Measurements from ENCODE around the gene ZNF74.
"Not testable (repeated sequence)": the region's sequence is repeated elsewhere in the genome, so short reads cannot be mapped to it uniquely, and the experiment has no call there.

Gene ZNF74

DNA sequence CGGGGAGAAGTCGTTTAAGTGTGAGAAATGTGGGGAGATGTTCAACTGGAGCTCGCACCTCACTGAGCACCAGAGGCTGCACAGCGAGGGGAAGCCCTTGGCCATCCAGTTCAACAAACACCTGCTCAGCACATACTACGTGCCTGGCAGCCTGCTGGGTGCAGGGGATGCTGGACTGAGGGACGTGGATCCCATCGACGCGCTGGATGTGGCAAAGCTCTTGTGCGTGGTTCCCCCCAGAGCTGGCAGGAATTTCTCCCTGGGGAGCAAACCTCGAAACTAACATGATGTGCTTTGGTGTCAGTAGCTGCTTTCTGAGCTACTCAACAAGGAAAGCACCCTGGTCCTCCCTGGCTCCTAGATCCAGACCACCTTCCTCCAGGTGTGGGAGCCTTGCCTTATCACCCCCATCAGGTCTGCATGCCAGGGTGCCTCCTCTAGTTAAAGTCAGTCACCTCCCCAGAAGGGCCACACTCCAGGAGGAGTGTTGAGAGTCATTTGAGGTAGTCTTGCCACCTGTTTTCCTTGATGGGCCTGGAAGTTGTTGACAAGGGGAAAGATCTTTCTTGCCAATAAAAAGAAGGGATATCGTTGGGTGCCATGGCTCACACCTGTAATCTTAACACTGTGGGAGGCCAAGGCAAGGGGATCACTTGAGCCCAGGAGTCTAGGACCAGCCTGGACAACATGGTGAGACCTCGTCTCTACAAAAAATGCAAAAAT, 12.9 kb downstream of the ZNF74 start:
- peaks cover 0 to 52% (median 37%) of the 10 kb centered on the region in 5 donors for H3K36me3 ChIP-seq (ENCODE audit: control insufficient read depth in 5 of 5, insufficient read depth in 5 of 5, low read length in 5 of 5)
- H3K9ac ChIP-seq (ENCODE audit: low read length in 5 of 5), result no peak overlapping the region
- no peaks in the 10 kb centered on the region for H3K9me3 ChIP-seq (ENCODE audit: control insufficient read depth in 5 of 5, low read length in 5 of 5)
- no peaks in the 10 kb centered on the region for H3K27me3 ChIP-seq (ENCODE audit: control insufficient read depth in 5 of 5, insufficient read depth in 4 of 5, low read length in 5 of 5)
- H3K4me3 ChIP-seq (ENCODE audit: low read depth in 1 of 5, low read length in 5 of 5), result no peak overlapping the region
- H3K27ac ChIP-seq (ENCODE audit: low read depth, low read length), result no peak overlapping the region
- H3K4me1 ChIP-seq (ENCODE audit: control insufficient read depth in 5 of 5, insufficient read depth in 5 of 5, low read length in 5 of 5), result no peaks in the 10 kb centered on the region

DNA sequence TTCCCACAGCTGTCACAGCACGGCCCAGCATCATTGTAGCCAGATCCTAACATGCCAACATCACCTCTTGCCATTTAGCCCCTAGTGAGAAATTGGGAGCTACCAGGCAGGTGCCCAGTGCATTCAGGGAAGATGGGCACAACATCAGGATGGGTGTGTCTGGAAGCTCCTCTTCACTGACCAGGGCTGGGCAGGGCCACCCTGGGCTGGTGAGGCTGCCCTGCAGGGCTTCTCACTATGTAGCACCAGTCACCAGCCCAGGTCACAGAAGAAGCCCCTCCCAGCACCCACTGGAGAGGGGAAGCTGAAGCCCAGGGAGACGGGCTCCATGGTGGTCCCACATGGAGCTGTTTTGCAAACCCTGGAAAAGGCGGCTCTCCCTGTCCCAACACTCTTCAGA, 13.9 kb downstream of the ZNF74 start:
- H3K36me3 ChIP-seq (ENCODE audit: control insufficient read depth in 5 of 5, insufficient read depth in 5 of 5, low read length in 5 of 5), result peaks cover 0 to 49% (median 36%) of the 10 kb centered on the region in 5 donors
- no peak overlapping the region for H3K27ac ChIP-seq (ENCODE audit: low read depth, low read length)
- H3K9ac ChIP-seq (ENCODE audit: low read length in 5 of 5), result no peak overlapping the region
- H3K9me3 ChIP-seq (ENCODE audit: control insufficient read depth in 5 of 5, low read length in 5 of 5), result no peaks in the 10 kb centered on the region
- no peaks in the 10 kb centered on the region for H3K4me1 ChIP-seq (ENCODE audit: control insufficient read depth in 5 of 5, insufficient read depth in 5 of 5, low read length in 5 of 5)
- no peaks in the 10 kb centered on the region for H3K27me3 ChIP-seq (ENCODE audit: control insufficient read depth in 5 of 5, insufficient read depth in 4 of 5, low read length in 5 of 5)
- H3K4me3 ChIP-seq (ENCODE audit: low read depth in 1 of 5, low read length in 5 of 5), result no peak overlapping the region

DNA sequence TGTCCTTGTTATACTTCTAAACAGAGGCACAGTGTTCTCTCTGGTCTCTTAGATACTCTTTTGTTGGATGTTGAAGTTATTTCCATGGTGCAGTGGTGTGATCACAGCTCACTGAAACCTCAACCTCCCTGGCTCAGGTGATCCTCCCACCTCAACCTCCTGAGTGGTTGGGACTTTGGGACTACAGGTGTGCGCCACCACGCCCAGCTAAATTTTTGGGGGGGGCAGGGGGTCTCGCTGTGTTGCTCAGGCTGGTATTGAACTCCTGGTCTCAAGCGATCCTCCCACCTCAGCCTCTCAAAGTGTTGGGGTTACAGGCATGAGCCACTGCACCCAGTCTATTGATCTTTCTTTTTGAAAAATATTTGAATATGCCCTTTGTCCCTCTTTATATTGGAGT, 14.9 kb downstream of the ZNF74 start:
- Histone ChIP-seq H3K4me3 (ENCODE audit: low read depth in 1 of 5, low read length in 5 of 5) (no peak overlapping the region), H3K27ac (ENCODE audit: low read depth, low read length) (no peak overlapping the region), H3K36me3 (ENCODE audit: control insufficient read depth in 5 of 5, insufficient read depth in 5 of 5, low read length in 5 of 5) (peaks cover 0 to 39% (median 26%) of the 10 kb centered on the region in 5 donors), H3K4me1 (ENCODE audit: control insufficient read depth in 5 of 5, insufficient read depth in 5 of 5, low read length in 5 of 5) (no peaks in the 10 kb centered on the region), H3K27me3 (ENCODE audit: control insufficient read depth in 5 of 5, insufficient read depth in 4 of 5, low read length in 5 of 5) (no peaks in the 10 kb centered on the region), H3K9me3 (ENCODE audit: control insufficient read depth in 5 of 5, low read length in 5 of 5) (no peaks in the 10 kb centered on the region), H3K9ac (ENCODE audit: low read length in 5 of 5) (no peak overlapping the region)

DNA sequence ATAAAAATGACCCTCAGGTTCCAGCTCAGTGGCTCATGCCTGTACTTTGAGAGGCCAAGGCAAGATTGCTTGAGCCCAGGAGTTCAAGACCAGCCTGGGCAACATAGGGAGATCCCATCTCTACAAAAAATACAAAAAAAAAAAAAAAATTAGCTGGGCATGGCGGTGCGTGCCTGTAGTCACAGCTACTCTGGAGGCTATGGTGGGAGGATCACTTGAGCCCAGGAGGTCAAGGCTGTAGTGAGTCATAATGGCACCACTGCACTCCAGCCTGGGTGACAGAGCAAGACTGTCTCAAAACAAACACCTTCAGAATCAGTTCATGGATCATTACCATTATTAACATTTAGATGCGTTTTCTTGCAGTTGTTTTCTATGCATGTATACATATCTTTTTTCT, 15.4 kb downstream of the ZNF74 start:
- H3K9me3 ChIP-seq (ENCODE audit: control insufficient read depth in 5 of 5, low read length in 5 of 5); H3K27me3 ChIP-seq (ENCODE audit: control insufficient read depth in 5 of 5, insufficient read depth in 4 of 5, low read length in 5 of 5); H3K4me3 ChIP-seq (ENCODE audit: low read depth in 1 of 5, low read length in 5 of 5): not testable (repeated sequence)

DNA sequence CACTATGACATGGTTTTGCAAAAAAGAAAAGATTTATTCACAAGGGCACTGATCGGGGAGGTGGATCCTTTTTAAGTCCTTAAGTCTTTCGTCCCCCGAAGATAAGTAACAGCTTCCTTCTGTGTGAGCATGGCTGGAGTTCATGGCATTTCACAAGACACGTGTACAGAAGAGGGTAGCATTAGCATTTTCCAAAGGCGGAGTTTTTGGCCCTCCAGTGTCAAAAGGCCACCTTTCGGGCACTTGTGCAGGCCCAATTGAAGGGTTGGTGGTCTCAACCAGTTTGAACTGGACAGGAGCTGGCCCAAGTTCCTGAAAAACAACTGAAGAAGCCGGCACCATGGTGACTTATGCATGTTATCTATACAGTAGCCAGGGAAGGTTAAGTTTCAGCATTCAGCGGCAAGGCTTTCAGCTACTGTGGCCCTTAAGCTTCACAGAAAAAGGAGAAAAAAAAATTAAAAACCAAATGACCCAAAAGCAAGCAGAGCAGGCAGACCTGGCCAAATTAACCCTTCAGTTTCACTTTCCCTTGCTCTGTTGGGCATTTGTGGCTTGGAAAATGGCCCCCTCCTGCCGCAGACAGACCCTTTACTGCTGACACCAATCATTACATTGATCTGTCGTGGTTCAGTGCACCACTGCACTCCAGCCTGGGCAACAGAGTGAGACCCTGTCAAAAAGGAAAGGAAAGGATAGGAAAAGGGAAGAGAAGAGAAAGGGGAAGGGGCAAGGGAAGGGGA, 18.7 kb downstream of the ZNF74 start:
- no peaks in the 10 kb centered on the region for H3K9me3 ChIP-seq (ENCODE audit: control insufficient read depth in 5 of 5, low read length in 5 of 5)
- H3K9ac ChIP-seq (ENCODE audit: low read length in 5 of 5), result no peak overlapping the region
- H3K4me1 ChIP-seq (ENCODE audit: control insufficient read depth in 5 of 5, insufficient read depth in 5 of 5, low read length in 5 of 5), result no peaks in the 10 kb centered on the region
- H3K4me3 ChIP-seq (ENCODE audit: low read depth in 1 of 5, low read length in 5 of 5), result no peak overlapping the region
- no peaks in the 10 kb centered on the region for H3K27me3 ChIP-seq (ENCODE audit: control insufficient read depth in 5 of 5, insufficient read depth in 4 of 5, low read length in 5 of 5)
- H3K36me3 ChIP-seq (ENCODE audit: control insufficient read depth in 5 of 5, insufficient read depth in 5 of 5, low read length in 5 of 5), result peaks cover 0 to 4% (median 2%) of the 10 kb centered on the region in 5 donors
- H3K27ac ChIP-seq (ENCODE audit: low read depth, low read length), result no peak overlapping the region

More for the DNA sequence above, 15.4 kb downstream of the ZNF74 start:
- H3K9ac ChIP-seq (ENCODE audit: low read length in 5 of 5); H3K27ac ChIP-seq (ENCODE audit: low read depth, low read length); H3K4me1 ChIP-seq (ENCODE audit: control insufficient read depth in 5 of 5, insufficient read depth in 5 of 5, low read length in 5 of 5): not testable (repeated sequence)
- peaks cover 0 to 34% (median 25%) of the 10 kb centered on the region in 5 donors for H3K36me3 ChIP-seq (ENCODE audit: control insufficient read depth in 5 of 5, insufficient read depth in 5 of 5, low read length in 5 of 5)

DNA sequence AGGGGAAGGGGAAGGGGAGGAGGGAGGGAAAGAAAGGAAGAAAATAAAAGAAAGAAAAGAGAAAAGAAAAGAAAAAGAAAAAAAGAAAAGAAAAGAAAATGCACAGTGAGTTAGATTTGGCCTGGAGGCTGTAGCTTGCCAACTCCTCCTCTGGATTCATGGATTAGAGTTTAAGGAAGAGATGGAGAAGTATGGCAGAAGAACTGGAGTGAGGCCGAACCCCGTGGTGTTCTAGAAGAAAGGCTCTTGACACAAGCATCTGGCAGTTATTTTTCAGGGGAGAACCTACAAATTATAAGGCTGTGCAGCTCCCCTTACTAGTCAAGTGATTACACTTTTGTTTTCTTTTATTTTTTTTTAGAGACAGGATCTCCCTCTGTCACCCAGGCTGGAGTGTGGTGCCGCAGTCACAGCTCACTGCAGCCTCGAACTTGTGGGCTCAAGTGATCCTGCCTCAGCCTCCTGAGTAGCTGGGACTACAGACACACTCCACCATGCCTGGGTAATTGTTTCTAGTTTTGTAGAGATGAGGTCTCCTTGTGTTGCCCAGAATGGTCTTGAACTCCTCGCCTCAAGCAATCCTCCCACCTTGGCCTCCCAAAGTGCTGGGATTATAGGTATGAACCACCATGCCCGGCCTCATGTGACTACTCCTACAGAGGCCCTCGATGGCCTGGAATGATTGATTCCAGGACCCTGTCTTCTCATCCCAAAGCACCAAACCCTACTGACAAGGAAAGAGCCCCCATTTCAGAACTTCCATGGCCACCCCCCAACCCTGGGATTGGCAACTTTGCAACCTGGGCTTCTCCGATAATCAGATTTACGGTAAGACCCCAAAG, 19.5 kb downstream of the ZNF74 start:
- Histone ChIP-seq H3K27me3 (ENCODE audit: control insufficient read depth in 5 of 5, insufficient read depth in 4 of 5, low read length in 5 of 5) (no peaks in the 10 kb centered on the region), H3K9ac (ENCODE audit: low read length in 5 of 5) (no peak overlapping the region), H3K9me3 (ENCODE audit: control insufficient read depth in 5 of 5, low read length in 5 of 5) (no peaks in the 10 kb centered on the region), H3K27ac (ENCODE audit: low read depth, low read length) (no peak overlapping the region), H3K4me1 (ENCODE audit: control insufficient read depth in 5 of 5, insufficient read depth in 5 of 5, low read length in 5 of 5) (peaks cover 0 to 3% (median 3%) of the 10 kb centered on the region in 5 donors), H3K4me3 (ENCODE audit: low read depth in 1 of 5, low read length in 5 of 5) (no peak overlapping the region), H3K36me3 (ENCODE audit: control insufficient read depth in 5 of 5, insufficient read depth in 5 of 5, low read length in 5 of 5) (no peaks in the 10 kb centered on the region)

DNA sequence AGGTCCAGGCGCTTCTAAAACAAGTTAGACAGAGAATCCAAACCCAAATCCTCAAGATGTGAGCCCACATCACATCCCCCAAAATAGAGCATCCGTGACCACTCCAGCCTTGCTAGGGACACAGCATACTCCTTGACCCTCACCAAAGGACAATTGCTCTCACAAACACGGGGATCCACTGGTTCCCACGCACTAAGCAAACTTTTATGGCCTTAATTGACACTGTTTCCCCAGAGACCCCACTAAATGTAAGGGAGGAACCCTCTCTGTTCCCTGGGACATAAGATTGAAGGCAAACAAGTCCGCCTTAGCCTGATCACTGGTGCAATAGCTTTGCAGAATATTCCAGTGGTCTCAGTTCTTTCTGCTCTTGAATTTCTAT, 20.1 kb downstream of the ZNF74 start:
- H3K9ac ChIP-seq (ENCODE audit: low read length in 5 of 5), result peak overlapping the region in 1 of 5 donors; percentile 35
- H3K9me3 ChIP-seq (ENCODE audit: control insufficient read depth in 5 of 5, low read length in 5 of 5), result no peaks in the 10 kb centered on the region
- no peaks in the 10 kb centered on the region for H3K27me3 ChIP-seq (ENCODE audit: control insufficient read depth in 5 of 5, insufficient read depth in 4 of 5, low read length in 5 of 5)
- no peaks in the 10 kb centered on the region for H3K36me3 ChIP-seq (ENCODE audit: control insufficient read depth in 5 of 5, insufficient read depth in 5 of 5, low read length in 5 of 5)
- H3K4me3 ChIP-seq (ENCODE audit: low read depth in 1 of 5, low read length in 5 of 5), result no peak overlapping the region
- H3K27ac ChIP-seq (ENCODE audit: low read depth, low read length), result no peak overlapping the region
- peaks cover 0 to 5% (median 4%) of the 10 kb centered on the region in 5 donors for H3K4me1 ChIP-seq (ENCODE audit: control insufficient read depth in 5 of 5, insufficient read depth in 5 of 5, low read length in 5 of 5)

DNA sequence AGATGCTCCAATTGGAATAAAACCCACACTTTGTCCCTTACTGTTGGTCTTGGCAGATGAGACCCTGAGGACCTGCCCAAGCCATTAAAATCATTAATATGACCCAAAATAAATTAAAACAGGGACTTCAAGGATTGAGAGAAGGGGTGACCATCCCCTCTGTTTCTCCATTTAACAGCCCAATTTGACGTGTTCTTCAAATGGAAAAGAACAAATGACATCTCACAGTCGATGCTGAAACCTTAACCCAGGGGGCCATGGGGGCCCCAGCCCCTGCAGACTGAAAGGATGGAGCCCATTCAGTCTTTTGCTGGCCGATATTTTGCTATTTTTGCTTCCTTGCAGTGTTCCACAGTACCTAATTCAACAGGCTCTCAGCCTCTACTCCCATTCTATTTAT, 20.5 kb downstream of the ZNF74 start:
- no peak overlapping the region for H3K4me3 ChIP-seq (ENCODE audit: low read depth in 1 of 5, low read length in 5 of 5)
- H3K27me3 ChIP-seq (ENCODE audit: control insufficient read depth in 5 of 5, insufficient read depth in 4 of 5, low read length in 5 of 5), result no peaks in the 10 kb centered on the region
- H3K27ac ChIP-seq (ENCODE audit: low read depth, low read length), result no peak overlapping the region
- H3K9me3 ChIP-seq (ENCODE audit: control insufficient read depth in 5 of 5, low read length in 5 of 5), result no peaks in the 10 kb centered on the region
- no peaks in the 10 kb centered on the region for H3K36me3 ChIP-seq (ENCODE audit: control insufficient read depth in 5 of 5, insufficient read depth in 5 of 5, low read length in 5 of 5)
- peak overlapping the region in 2 of 5 donors; percentile 30 to 35 for H3K9ac ChIP-seq (ENCODE audit: low read length in 5 of 5)
- peaks cover 0 to 5% (median 4%) of the 10 kb centered on the region in 5 donors for H3K4me1 ChIP-seq (ENCODE audit: control insufficient read depth in 5 of 5, insufficient read depth in 5 of 5, low read length in 5 of 5)

DNA sequence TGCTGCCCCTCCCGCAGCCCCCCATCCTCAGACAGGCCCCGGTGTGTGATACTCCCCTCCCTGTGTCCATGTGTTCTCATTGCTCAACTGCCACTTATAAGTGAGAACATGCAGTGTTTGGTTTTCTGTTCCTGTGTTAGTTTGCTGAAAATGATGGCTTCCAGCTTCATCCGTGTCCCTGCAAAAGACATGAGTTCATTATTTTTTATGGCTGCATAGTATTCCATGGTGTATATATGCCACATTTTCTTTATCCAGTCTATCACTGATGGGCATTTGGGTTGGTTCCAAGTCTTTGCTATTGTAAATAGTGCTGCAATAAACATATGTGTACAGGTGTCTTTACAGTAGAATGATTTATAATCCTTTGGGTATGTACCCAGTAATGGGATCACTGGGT, 21.3 kb downstream of the ZNF74 start:
- not testable (repeated sequence) for H3K27ac ChIP-seq (ENCODE audit: low read depth, low read length); H3K4me3 ChIP-seq (ENCODE audit: low read depth in 1 of 5, low read length in 5 of 5); H3K36me3 ChIP-seq (ENCODE audit: control insufficient read depth in 5 of 5, insufficient read depth in 5 of 5, low read length in 5 of 5); H3K27me3 ChIP-seq (ENCODE audit: control insufficient read depth in 5 of 5, insufficient read depth in 4 of 5, low read length in 5 of 5); H3K9ac ChIP-seq (ENCODE audit: low read length in 5 of 5); H3K9me3 ChIP-seq (ENCODE audit: control insufficient read depth in 5 of 5, low read length in 5 of 5); H3K4me1 ChIP-seq (ENCODE audit: control insufficient read depth in 5 of 5, insufficient read depth in 5 of 5, low read length in 5 of 5)

DNA sequence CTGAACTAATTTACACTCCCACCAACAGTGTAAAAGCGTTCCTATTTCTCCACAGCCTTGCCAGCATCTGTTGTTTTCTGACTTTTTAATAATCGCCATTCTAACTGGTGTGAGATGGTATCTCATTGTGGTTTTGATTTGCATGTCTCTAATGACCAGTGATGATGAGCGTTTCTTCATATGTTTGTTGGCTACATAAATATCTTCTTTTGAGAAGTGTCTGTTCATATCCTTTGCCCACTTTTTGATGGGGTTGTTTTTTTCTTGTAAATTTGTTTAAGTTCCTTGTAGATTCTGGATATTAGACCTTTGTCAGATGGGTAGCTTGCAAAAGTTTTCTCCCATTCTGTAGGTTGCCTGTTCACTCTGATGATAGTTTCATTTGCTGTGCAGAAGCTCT, 21.7 kb downstream of the ZNF74 start:
- H3K4me1 ChIP-seq (ENCODE audit: control insufficient read depth in 5 of 5, insufficient read depth in 5 of 5, low read length in 5 of 5); H3K4me3 ChIP-seq (ENCODE audit: low read depth in 1 of 5, low read length in 5 of 5); H3K27me3 ChIP-seq (ENCODE audit: control insufficient read depth in 5 of 5, insufficient read depth in 4 of 5, low read length in 5 of 5); H3K9me3 ChIP-seq (ENCODE audit: control insufficient read depth in 5 of 5, low read length in 5 of 5); H3K9ac ChIP-seq (ENCODE audit: low read length in 5 of 5); H3K36me3 ChIP-seq (ENCODE audit: control insufficient read depth in 5 of 5, insufficient read depth in 5 of 5, low read length in 5 of 5); H3K27ac ChIP-seq (ENCODE audit: low read depth, low read length): not testable (repeated sequence)

Data from subcutaneous abdominal adipose tissue (tissue), 5 donors.